Activated T-cell treated with anti-CD3 and anti-CD28 coated beads for 48 hours (primary cell): ENCODE results near the gene STRA6.

Experiments
- DNase-seq: peaks from one replicate; pipeline ENCODE4 v3.0.0-alpha.2; 2020; ENCODE audit warnings: low read depth

The STRA6 gene, protein sequence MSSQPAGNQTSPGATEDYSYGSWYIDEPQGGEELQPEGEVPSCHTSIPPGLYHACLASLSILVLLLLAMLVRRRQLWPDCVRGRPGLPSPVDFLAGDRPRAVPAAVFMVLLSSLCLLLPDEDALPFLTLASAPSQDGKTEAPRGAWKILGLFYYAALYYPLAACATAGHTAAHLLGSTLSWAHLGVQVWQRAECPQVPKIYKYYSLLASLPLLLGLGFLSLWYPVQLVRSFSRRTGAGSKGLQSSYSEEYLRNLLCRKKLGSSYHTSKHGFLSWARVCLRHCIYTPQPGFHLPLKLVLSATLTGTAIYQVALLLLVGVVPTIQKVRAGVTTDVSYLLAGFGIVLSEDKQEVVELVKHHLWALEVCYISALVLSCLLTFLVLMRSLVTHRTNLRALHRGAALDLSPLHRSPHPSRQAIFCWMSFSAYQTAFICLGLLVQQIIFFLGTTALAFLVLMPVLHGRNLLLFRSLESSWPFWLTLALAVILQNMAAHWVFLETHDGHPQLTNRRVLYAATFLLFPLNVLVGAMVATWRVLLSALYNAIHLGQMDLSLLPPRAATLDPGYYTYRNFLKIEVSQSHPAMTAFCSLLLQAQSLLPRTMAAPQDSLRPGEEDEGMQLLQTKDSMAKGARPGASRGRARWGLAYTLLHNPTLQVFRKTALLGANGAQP

DNA sequence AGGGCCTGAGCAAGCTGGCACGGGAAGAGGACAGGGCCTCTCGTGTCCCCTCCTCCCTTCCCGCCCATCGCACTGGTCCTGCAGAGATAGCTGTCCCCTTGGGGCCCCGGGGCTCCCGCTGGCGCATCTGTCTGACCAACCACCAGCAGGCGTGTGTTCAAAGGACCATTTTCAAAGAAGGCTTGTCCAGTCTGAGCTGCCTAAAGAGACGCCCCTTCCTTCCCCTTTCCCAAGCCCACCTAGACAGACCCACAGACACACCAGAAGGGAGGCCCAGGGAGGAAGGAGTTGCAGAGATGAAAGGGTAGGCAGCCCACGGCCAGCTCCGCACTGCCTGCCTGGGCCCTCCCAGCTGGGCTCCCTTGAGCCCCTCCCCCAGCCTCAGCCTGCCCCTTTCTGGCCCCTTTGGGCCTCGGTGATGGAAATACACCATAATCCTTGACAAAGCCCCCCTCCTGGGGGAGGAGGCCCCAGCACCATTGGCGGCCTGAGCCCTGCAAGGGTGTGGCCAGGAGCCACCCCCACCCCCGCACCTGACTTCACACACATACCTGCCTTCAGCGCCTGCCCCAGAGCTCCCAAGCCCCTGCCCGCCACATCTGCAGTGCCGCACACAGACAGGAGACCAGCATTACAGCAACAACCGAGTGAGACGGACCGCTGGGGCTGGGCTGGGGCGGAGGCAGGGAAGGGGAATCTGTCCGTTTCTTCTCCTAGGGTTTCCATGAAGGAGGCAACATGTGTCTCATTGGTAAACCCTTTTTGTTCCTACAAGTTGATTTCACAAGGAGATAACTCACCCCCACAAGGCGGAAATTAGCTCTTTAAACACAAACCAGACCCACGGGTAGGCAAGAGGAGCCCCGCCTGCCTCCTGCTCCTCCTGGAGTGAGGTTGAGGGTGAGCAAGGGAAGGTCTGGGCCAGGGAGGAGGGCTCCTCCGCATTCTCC, at the start of gene STRA6:
STRA6 (minus strand) TSS at position 336 of the 950 bp plus-strand sequence. CDS start 520 bp downstream, outside the sequence.
- DNase-seq = no peak

DNA sequence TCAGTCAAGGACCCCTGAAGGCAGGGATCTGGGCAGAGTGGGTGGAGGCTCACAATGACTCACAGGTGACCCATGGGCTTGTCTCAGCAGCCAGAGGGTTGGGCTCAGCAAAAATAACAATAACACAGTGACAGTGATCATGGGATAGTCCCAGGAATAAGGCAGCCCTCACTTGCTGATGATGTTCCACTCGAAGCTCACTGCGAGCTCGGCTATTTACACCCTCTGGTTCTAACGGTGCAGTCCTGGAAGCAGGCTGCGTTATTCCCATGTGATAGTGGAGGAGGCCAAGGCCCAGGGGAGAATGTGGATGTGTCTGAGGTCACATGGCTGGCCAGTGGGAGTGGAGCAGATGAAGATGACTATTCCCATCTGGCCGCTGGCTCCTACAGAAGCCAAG, 49.7 kb upstream of the STRA6 start:
- DNase-seq = no peak

DNA sequence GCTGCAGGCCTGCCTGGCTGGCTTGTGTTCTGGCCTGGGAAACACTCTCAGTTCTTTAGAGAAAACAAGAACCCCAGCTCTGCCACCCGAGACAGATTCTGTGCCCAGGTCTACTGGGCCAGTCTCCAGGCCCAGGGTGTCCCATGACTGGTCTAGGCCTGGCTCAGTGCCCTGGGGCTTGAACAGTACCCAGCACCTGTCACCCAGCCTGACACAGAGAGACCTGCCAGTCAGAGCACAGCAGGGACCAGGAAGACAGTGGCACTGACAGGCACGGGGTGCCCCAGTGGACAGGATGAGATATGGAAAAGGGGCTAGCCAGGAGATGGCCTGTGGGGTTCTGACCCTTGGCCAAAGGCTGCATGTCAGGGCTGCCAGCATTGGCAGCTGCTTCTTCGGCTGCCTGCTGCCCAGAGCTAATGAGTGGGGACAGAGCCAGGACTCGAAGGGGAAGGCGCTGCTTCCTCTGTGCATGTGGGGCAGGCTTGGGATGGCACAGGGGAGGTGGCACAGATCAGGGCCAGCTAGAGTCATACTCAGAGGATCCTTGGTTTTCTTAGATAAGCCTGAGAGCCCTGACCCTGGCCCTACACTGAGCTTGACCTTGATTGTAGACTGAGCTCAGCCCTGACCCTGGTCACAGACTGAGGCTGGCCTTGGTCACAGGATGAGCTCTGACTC, 48.7 kb upstream of the STRA6 start:
- no peak for DNase-seq

DNA sequence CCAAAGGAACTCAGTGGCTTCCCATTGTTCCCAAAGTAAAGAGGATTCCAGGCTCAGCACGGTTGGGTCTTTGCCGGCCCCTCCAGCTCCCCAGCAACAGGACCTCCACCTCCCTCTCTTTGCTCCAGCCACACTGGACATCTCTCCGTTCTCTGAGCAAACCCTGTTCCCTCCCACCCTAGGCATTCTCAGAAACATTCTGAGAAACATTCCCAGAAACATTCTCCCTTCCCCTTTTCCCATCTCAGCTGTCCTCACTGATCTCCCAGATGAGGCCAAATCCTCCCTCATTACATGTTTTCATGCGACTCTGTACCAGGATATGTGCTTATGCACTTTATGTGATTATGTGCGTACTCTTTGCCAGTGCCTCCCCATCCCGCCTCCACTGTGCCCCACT, 47.7 kb upstream of the STRA6 start:
- no peak for DNase-seq

DNA sequence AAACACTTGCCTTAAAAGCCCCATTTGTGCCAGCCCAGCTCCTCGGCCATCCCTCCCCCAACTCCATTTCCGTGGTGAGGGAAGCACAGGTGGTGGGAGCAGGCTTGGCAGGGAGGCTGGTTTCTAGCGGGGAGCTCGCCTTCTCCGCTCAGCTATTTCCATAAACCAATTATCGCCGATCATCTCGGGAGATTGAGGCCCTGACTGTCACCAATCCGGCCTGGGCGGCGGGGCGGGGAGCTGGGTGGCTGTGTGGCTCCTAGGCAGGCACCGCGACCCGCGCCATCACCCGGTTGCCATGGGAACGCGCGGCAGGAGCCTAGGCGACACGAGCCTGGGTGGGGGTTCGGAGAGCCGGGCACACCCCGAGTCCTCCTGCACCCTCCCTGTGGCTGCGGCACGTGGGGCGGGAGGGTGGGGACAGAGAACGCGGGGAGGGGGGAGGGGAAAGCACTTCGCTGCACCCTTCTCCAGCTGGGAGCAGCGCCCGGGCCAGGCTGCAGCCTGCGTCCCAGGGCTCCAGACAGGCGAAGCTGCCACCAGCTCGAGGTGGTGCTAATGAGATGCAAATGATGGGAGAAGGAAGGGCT, 42.9 kb upstream of the STRA6 start:
- DNase-seq = peak; percentile 25

DNA sequence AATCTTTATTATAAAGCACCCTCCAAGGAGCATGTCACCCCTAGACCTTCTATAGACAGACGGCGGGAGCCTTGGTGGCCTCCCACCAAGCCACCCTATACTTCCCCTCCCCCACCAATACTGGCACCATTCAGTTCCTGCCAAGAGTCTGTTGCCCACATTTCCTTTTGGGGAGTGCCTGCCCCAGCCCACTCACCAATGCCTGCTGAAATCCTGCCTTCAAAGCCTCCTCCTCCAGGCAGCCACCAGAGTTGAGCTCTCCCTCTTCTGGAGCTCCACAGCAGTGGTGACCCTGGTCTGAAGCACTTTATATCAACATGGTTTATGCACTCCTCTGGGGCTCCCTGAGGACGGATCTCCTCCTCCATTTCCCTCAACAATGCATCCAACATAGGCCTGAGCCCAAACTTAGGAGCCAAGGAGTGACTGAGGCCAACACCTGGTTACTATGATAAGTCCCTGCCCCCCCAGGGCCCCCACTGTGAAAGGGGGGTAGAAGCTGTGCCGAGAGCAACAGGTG, 42.3 kb upstream of the STRA6 start:
- no peak for DNase-seq

DNA sequence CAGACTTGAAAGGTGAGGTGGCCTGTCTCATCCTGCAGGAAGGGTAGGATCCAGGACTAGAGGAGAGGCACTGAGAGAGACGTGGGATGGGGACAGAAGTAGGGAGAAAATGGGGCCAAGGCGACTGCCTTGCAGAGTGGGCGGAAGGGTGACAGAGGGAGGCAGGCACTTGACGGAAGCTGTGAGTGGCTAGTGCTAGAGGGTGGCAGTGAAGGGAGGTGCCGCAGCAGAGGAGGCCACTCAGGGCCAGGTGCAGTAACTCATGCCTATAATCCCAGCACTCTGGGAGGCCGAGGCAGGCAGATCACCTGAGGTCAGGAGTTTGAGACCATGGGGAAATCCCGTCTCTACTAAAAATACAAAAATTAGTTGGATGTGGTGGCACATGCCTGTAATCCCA, 40.8 kb upstream of the STRA6 start:
- DNase-seq = no peak

DNA sequence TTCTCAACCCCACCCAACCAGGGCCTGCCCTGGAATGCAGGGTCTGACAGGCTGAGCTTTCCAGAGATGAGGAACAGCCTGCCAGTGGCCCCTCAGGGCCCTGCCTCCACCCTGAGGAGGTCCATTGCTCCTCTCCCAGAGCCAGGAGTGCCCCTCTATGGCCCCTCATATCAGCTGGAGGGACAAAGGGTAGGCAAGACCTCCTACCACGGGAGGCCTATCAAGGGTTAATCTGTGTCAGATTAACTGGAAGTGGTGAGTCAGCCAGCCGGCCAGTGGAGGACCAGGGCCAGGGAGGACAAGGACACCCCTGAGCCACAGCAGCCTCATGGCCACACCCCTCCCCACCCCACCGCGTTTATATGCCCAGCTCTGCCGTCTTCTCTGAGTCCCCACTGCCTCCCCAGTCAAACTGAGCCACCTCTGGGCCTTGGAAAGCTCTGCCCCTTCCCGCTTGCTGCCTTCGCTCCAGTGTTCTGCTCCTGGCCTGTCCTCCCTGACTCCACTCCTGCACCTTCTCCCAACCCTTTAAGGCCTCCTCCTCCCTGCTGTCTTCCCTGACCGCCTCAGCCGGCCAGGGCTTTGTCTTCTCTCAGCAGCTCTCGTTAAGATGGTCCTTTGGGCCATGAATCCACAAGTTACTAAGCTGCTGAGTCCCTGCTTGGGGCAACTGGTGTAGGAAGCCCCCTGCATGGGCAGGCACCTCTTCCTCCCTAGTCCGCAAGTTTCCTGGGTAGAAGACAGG, 40.0 kb upstream of the STRA6 start:
- DNase-seq = no peak

DNA sequence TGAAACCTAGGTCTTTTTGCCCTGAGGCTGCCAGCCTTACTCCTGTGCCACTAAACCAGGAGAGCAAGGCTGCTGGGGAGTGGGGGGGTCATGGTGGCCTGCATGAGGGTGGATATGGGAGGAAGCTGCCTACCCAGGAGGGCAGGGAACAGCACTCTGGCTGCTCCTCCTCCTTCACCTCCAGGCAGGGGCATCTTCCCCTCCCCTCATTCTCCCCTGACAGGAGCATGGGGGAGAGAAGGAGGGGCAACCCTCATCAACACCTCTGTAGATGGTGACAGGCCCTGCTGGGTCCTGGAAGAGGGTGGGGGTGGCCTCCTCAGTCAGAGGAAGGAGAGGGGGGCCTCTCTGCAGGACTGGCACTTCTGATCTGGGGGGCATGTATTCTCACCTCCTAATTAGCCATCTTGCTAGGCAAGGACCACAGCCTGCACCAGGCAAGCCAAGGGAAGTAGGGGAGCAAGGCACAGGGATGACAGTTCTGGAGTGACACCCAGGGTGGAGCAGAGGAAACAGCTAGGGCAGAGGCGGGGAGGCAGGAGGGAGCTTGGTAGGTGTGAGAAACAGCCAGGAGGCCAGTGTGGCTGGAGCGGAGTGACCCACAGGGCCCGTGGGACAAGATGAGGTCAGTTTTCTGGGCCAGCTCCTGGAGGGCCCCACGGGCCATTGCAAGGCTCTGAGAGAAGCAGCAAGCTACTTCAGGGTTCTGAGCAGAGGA, 38.5 kb upstream of the STRA6 start:
- no peak for DNase-seq

DNA sequence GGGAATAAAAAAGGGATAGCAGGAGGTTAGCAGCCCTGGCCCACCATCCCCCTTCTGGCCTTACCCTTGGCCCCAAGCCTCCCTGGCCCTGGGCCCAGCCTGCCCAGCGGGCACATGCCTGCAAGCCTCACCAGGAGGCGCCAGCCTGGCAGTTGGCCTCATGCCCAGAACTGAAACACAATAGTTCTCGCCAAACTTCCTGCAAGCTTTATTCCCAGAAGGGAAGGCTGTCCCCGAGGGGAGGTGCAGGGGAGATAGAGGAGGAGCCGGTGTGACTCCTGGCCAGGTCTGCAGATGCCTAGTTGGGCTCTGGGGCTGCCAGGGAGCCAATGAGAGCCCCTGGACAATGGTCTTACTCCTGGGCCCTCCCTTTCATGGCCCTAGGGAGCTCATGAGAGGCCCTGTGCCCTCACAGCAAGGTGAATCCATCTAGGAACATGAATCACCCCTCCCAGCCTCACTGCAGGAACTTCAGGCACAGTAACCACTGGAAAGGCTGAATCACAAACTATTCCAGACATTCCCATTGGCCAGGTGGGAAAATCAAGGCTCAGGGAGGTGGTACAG, 37.5 kb upstream of the STRA6 start:
- DNase-seq = no peak

DNA sequence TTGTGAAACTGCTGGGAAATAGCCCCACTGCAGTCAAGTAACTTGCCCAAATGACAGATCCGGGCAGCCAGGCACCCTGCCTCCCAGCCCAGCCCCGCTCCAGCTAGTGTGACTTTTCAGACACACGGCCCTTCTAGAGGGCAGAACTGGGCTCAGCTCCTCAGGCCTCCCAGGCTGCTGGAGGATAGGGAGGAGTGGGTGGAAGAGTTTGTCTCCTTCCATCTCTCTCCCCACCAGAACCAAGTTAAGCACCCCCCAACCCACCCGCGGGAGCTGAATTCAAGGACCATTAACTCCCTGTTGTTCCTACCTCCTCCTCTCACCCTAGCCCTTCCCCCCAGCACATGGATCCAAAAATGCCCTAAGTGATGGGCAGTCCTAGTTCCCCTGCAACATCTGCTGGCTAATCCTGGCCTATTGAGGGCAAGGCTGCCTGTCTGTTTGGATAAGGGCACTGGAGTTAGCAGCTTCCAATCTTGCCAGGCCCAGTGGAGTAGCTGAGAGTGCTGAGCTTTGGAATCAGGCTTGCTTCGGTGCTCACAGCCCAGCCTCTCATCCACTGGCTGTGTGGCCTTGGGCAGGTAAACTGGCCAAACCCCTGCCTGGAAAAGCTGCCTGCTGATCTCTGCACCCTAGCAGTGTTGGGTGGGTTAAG, 36.6 kb upstream of the STRA6 start:
- DNase-seq = no peak

DNA sequence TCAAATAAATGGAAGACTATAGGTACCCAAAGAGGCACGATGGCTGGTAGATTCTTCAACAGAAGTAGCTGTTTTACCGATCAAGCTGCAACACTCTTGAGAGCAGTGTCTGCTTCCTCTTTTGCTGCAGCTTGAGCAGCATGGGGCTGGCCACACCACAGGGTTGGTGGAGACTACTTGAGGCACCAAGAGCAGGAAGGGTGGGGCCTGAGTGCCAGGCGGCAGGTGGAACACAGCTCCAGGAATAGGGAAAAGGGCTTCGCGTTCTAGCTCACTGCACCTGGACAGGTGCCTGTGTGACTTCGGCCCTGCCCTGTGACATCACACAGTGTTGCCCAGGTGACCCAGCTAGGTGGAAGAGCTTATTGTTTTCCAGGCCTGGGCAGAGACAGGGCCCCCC, 33.4 kb upstream of the STRA6 start, which contains the start of gene CCDC33:
CCDC33 (plus strand) TSS at position 365 of the 400 bp plus-strand sequence. CDS start 394 bp downstream, outside the sequence.
- no peak for DNase-seq

DNA sequence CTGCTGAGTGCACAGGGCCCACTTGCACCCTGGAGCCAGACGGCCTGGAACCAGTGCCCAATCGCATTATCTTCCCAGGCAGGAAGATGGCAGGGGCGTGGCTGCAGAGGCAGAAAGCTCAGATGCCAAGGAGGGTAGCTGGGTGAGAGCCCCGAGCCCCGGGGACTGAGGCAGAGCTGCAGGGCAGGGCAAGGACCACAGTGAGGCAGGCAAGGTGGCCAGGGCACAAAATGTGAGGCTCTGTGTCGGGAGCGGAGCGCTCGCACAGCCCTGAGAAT, 31.9 kb upstream of the STRA6 start:
- DNase-seq = no peak

DNA sequence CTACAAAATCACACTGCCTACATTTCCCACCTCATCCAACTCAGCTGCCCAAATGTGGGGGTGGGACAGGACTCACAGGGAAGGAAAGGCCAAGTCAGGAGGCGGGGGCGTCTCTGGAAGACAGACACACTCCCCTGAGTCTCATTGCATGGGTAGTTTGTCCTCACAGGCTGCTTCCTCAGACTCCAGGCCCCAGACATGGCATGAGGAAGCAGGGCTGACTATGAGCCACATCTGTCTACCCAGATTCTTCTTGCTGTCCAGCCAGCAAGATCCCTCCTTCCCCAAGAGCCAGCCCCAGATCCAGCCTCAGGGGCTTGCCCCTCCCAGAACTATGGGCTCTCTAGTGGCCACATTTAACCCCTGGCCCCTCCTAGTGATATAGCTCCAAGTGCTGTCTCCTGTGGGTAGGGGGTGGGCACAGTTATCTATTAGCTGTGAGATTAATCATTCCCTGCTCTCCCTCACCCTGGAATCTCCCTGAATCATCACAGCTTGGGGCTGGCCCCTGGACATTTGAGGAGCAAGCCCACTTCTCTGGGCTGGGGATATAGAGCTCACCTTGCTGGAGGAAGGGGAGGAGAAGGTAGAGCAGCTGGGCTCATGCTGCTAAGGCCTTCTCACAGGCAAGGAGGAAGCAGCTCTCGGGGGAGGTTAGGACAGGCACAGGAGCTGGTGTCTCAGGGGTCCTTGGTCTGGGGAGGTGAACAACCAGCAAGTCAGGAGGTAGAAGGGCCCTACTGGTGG, 31.4 kb upstream of the STRA6 start:
- DNase-seq = no peak

DNA sequence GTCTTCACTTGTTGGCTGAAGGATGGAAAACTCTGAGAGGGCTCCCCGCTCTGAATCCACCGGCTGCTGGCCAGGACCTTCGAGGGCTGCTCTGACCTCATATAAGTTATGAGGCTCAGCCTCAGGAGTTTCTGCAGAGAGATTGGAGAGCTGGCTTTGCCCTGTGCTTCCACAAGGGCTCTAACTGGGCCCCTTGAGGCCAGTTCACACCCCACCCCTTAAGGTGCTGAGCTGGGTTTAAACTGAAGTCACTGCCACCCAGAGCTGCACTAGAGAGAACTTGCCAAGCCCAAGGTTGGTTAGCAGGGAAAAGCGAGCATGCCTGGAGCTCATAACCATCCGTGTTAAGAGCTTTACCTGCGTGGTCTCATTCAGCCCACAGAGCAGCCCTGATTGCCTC, 30.8 kb upstream of the STRA6 start:
- DNase-seq = no peak

DNA sequence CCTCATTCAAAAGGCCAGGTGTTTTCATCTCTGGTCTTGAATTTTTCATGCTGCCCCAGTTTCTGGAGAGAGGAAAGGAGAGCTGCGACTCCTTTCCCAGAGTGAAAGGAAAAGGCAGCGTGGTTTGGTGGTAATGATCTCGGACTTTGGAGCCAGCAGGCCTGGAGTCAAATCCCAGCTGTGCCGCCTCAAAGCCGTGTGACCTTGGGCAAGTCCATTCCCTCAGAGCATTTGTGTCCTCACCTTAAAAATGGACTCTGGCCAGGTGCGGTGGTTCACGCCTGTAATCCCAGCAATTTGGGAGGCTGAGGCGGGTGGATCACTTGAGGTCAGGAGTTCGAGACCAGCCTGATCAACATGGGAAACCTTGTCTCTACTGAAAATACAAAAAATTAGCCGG, 28.9 kb upstream of the STRA6 start:
- no peak for DNase-seq

DNA sequence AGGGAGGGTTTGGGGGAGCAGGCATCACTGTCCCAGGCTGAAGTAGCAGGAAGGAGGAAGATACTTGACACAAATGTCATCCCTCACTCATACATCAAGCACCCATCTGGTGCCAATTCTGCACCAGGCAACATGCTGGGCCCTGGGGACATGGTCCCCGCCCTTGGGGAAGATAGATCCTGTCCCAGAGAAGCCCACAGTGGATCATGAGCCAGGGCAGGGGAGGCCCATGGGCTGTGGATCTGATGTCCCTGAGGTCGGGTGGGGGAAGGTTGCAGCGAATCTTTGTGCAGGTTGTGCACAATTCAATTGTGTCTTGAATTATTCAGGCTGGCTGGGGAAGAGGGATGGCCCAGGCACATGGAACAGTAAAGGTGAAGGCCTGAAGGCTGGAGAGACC, 27.1 kb upstream of the STRA6 start:
- DNase-seq = no peak

DNA sequence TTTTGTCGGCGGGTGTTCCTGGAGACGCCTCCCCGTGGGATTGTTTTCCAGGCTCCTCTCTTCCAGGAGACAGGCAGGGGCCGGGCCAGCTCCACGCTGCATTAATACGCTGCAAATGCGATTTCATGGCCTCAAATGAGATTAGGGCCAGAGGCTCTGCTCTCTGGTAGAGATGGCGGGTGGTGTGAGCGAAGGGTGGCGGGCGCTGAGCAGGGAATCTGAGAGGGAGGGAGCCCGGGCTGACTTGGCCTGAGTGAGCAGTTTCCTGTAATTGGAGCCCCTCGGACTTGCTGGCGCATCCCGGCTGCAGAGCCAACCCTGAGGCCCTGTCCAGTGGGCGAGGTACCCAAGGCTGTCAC, 26.1 kb upstream of the STRA6 start:
- no peak for DNase-seq
